MM.1S (cell line): ENCODE results near the gene NHLRC3.

Experiments
- DNase-seq: peaks from one replicate; pipeline ENCODE4 v3.0.0-alpha.2; 2015
- H2AFZ ChIP-seq: fragments of 300-600 bp; sonication (generic); 2 replicates; pipeline ENCODE4 v1.6.0; 2016; ENCODE audit warnings: antibody characterized with exemption, low read length
- H3F3A ChIP-seq: fragments of 300-600 bp; sonication (generic); 2 replicates; pipeline ENCODE4 v1.6.1; 2016; ENCODE audit warnings: mild to moderate bottlenecking, antibody characterized with exemption, low read length, moderate library complexity, mixed read lengths; ENCODE audit not compliant: insufficient read depth
- H3K27ac ChIP-seq: fragments of 300-600 bp; sonication (generic); 2 replicates; pipeline ENCODE4 v1.5.1; 2016; ENCODE audit warnings: mild to moderate bottlenecking, low read length
- H3K27me3 ChIP-seq: fragments of 300-600 bp; sonication (generic); replicated peaks from 2 replicates; pipeline ENCODE4 v1.6.0; 2016; ENCODE audit warnings: low read length; ENCODE audit not compliant: insufficient read depth
- H3K36me3 ChIP-seq: fragments of 300-600 bp; sonication (generic); replicated peaks from 2 replicates; pipeline ENCODE4 v1.6.1; 2016; ENCODE audit warnings: mild to moderate bottlenecking, low read length, mixed read lengths; ENCODE audit not compliant: insufficient read depth
- H3K4me1 ChIP-seq: fragments of 300-600 bp; sonication (generic); 2 replicates; pipeline ENCODE4 v1.6.1; 2016; ENCODE audit warnings: low read length, mixed read lengths
- H3K4me2 ChIP-seq: fragments of 300-600 bp; sonication (generic); 2 replicates; pipeline ENCODE4 v1.6.0; 2016; ENCODE audit warnings: low read depth, low read length
- H3K4me3 ChIP-seq: fragments of 300-600 bp; sonication (generic); 2 replicates; pipeline ENCODE4 v1.5.1; 2016; ENCODE audit warnings: low read length, mixed read lengths
- H3K79me2 ChIP-seq: fragments of 300-600 bp; sonication (generic); 2 replicates; pipeline ENCODE4 v1.6.1; 2016; ENCODE audit warnings: mixed run types, low read length, mixed read lengths
- H3K9ac ChIP-seq: fragments of 300-600 bp; sonication (generic); 2 replicates; pipeline ENCODE4 v1.6.1; 2016; ENCODE audit warnings: low read length, mixed read lengths
- H3K9me2 ChIP-seq: fragments of 300-600 bp; sonication (generic); replicated peaks from 2 replicates; pipeline ENCODE4 v1.6.1; 2016; ENCODE audit warnings: mild to moderate bottlenecking, low read length, mixed read lengths; ENCODE audit not compliant: insufficient read depth
- H3K9me3 ChIP-seq: fragments of 300-600 bp; sonication (generic); replicated peaks from 2 replicates; pipeline ENCODE4 v1.6.1; 2016; ENCODE audit warnings: mild to moderate bottlenecking, low read length, mixed read lengths; ENCODE audit not compliant: insufficient read depth
- H4K20me1 ChIP-seq: fragments of 300-600 bp; sonication (generic); 2 replicates; pipeline ENCODE4 v1.6.1; 2016; ENCODE audit warnings: mild to moderate bottlenecking, low read length, moderate library complexity, mixed read lengths; ENCODE audit not compliant: insufficient read depth
- EZH2 ChIP-seq: fragments of 300-600 bp; sonication (generic); optimal IDR thresholded peaks from 2 replicates; pipeline ENCODE3; 2017; ENCODE audit warnings: low read depth, mild to moderate bottlenecking, antibody characterized with exemption, low read length, mixed read lengths
- EZH2phosphoT487 ChIP-seq: fragments of 300-600 bp; sonication (generic); IDR thresholded peaks from 2 replicates; pipeline ENCODE4 v1.6.1; 2018; ENCODE audit warnings: antibody characterized with exemption, low read length
- TF ChIP-seq, protein P1 (sequence below): fragments of 300-600 bp; sonication (generic); IDR thresholded peaks from 2 replicates; pipeline ENCODE4 v1.5.1; 2016; ENCODE audit warnings: antibody characterized with exemption, low read length, mixed read lengths

Gene NHLRC3

DNA sequence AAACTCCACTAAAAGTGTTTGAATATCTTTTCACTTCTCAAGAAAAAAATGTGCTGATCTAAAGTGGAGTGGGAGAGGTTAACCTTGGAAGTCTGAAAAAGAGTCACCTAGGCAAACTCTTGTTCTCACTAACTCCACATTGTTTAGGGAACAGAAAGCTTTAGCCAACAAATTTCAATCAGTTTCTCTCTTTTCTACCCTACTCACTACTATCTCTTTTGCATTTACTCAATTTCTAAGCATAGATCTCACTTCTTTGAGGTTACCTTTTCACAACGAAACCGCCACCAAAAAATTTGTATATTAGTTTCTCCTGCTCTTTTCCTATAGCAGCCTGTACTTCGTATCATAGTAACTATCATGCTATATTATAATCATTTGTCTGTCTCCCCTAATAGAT lies 6.3 kb downstream of the NHLRC3 start:
- TF ChIP-seq, protein P1, sequence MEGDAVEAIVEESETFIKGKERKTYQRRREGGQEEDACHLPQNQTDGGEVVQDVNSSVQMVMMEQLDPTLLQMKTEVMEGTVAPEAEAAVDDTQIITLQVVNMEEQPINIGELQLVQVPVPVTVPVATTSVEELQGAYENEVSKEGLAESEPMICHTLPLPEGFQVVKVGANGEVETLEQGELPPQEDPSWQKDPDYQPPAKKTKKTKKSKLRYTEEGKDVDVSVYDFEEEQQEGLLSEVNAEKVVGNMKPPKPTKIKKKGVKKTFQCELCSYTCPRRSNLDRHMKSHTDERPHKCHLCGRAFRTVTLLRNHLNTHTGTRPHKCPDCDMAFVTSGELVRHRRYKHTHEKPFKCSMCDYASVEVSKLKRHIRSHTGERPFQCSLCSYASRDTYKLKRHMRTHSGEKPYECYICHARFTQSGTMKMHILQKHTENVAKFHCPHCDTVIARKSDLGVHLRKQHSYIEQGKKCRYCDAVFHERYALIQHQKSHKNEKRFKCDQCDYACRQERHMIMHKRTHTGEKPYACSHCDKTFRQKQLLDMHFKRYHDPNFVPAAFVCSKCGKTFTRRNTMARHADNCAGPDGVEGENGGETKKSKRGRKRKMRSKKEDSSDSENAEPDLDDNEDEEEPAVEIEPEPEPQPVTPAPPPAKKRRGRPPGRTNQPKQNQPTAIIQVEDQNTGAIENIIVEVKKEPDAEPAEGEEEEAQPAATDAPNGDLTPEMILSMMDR, result no peak
- TF ChIP-seq EZH2, result no peak
- no peak for TF ChIP-seq EZH2phosphoT487
- H4K20me1 ChIP-seq, result no peaks in the 10 kb centered on the region
- H3F3A ChIP-seq, result no peaks in the 10 kb centered on the region
- DNase-seq, result no peak
- H3K4me3 ChIP-seq, result no peak overlapping the region
- no peak overlapping the region for H2AFZ ChIP-seq
- H3K36me3 ChIP-seq, result no peaks in the 10 kb centered on the region
- H3K4me2 ChIP-seq, result no peak overlapping the region
- peaks cover 2% of the 10 kb centered on the region for H3K79me2 ChIP-seq
- H3K9me3 ChIP-seq, result no peaks in the 10 kb centered on the region
- no peaks in the 10 kb centered on the region for H3K27me3 ChIP-seq
- no peaks in the 10 kb centered on the region for H3K4me1 ChIP-seq
- H3K9ac ChIP-seq, result no peak overlapping the region
- no peak overlapping the region for H3K27ac ChIP-seq
- H3K9me2 ChIP-seq, result no peaks in the 10 kb centered on the region

DNA sequence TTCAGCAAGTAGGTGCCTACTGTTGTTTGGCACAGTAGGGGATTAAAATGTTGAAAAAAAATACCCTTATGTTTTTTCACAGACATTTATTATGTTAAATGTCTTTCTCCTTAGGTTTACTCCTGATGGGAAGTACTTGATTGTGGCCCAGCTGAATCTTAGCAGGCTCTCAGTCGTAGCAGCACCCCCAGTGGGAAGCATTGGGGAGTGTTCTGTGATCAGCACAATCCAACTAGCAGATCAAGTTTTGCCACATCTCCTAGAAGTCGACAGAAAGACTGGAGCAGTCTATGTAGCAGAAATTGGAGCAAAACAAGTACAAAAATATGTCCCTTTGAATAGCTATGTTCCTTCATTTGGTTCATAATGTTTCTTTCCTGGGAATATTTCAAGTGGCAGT lies 9.3 kb downstream of the NHLRC3 start:
- H3K27ac ChIP-seq, result no peak overlapping the region
- H3K27me3 ChIP-seq, result no peaks in the 10 kb centered on the region
- no peak overlapping the region for H2AFZ ChIP-seq
- H3K4me1 ChIP-seq, result no peaks in the 10 kb centered on the region
- no peak overlapping the region for H3K4me2 ChIP-seq
- no peaks in the 10 kb centered on the region for H4K20me1 ChIP-seq
- no peaks in the 10 kb centered on the region for H3K9me2 ChIP-seq
- no peaks in the 10 kb centered on the region for H3K79me2 ChIP-seq
- TF ChIP-seq EZH2phosphoT487 (no peak), EZH2 (no peak)
- TF ChIP-seq, protein P1, result no peak
- no peaks in the 10 kb centered on the region for H3K9me3 ChIP-seq
- H3K4me3 ChIP-seq, result no peak overlapping the region
- DNase-seq, result no peak
- no peak overlapping the region for H3K9ac ChIP-seq
- no peaks in the 10 kb centered on the region for H3K36me3 ChIP-seq
- no peaks in the 10 kb centered on the region for H3F3A ChIP-seq

DNA sequence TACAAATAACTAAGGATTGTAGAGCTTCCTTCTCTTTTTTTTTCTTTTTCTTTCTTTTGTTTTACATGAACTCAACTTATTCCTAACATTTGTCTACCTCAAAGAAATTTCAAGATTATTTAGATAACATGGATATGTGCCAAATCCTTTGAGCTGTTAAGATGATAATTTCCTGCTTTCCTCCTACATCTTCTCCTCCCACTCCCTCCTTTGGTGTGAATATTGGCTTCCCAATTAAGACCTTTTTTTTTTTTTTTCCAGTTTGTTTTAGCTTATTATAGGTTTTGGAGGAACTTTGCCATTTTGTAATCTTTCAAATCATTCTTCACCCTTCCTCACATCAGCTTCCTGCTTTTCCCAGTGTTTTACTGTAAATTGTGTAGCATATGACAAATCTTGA lies 10.6 kb downstream of the NHLRC3 start:
- no peak overlapping the region for H3K9ac ChIP-seq
- no peak overlapping the region for H3K4me2 ChIP-seq
- no peak overlapping the region for H2AFZ ChIP-seq
- H3K4me3 ChIP-seq, result no peak overlapping the region
- no peaks in the 10 kb centered on the region for H3K79me2 ChIP-seq
- no peaks in the 10 kb centered on the region for H3F3A ChIP-seq
- no peaks in the 10 kb centered on the region for H3K9me3 ChIP-seq
- no peaks in the 10 kb centered on the region for H3K27me3 ChIP-seq
- H3K4me1 ChIP-seq, result no peaks in the 10 kb centered on the region
- DNase-seq, result no peak
- no peak for TF ChIP-seq EZH2
- no peaks in the 10 kb centered on the region for H4K20me1 ChIP-seq
- H3K36me3 ChIP-seq, result no peaks in the 10 kb centered on the region
- no peaks in the 10 kb centered on the region for H3K9me2 ChIP-seq
- H3K27ac ChIP-seq, result no peak overlapping the region

DNA sequence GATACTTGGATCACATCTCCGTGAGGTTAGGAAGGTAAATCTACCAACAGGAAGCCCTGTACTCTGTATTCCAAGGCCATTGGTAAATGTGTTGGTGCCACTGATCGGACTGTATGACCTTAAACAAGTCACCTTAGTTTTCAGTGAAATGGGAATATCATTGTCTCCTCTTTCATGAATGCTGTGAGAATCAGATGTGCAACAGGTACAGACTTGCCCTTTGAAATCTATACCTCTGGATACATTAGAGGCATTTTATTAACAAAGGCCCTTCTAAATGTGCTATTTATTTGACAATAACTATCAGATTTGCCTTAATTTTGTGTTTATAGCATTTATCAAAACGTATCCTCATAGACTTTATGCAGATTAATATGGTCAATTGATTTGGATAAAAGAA lies 11.0 kb downstream of the NHLRC3 start:
- H3K27ac ChIP-seq, result no peak overlapping the region
- H2AFZ ChIP-seq, result no peak overlapping the region
- no peaks in the 10 kb centered on the region for H4K20me1 ChIP-seq
- TF ChIP-seq, protein P1, result no peak
- TF ChIP-seq EZH2, result no peak
- TF ChIP-seq EZH2phosphoT487, result no peak
- no peak for DNase-seq
- no peaks in the 10 kb centered on the region for H3K36me3 ChIP-seq
- H3K4me3 ChIP-seq, result no peak overlapping the region
- H3K4me2 ChIP-seq, result no peak overlapping the region
- H3K9me2 ChIP-seq, result no peaks in the 10 kb centered on the region
- H3K79me2 ChIP-seq, result no peaks in the 10 kb centered on the region
- no peaks in the 10 kb centered on the region for H3K9me3 ChIP-seq
- no peaks in the 10 kb centered on the region for H3F3A ChIP-seq
- H3K9ac ChIP-seq, result no peak overlapping the region
- no peaks in the 10 kb centered on the region for H3K27me3 ChIP-seq
- no peaks in the 10 kb centered on the region for H3K4me1 ChIP-seq
